Measurements from ENCODE around the gene FBLL1.
A peak's percentile ranks its signal among the peaks of the same experiment; 100 is the strongest.
"Not testable (repeated sequence)": the region's sequence is repeated elsewhere in the genome, so short reads cannot be mapped to it uniquely, and the experiment has no call there.

Gene FBLL1

DNA sequence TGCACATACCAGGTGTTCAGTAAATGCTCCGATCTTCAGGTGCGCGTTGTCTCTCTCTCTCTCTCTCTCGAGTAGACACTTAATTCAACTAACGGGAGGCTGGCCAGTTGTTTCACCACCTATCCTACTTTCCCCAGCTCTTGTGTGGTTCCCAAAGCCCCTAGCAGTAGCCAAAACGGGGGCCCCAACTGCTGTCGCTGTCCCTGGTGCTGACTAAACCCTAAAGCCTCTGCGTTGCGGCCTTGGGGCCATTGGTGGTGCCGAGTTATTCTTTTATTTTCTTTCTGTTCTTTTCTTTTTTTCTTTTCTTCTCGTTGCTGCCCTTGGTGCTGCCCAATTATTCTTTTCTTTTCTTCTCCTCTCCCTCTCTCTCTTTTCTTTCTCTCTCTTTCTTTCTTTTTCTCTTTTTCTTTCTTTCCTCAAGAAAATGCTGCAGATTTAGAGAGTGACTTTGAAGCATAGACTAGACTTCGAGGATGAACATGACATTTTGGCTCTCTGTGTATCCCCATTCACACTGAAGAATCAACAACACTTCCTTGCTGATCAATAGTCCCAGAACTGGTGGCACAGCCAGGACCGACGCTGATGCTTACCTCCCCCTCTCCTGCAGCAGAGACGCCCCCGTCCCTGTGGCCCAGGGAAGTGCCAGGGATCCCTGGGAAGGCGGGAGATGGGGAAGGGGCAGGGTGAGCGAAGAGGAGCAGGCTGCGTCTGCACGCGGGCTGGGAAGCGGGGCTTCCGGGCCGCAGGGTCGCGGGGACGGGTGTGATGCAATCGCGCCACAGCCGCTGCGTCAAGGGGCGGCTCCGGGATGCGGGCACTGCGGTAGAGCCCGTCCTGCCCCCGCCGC is at the start of gene FBLL1:
Gene FBLL1 (plus strand): TSS at position 785 of the 853 bp plus-strand sequence. CDS start 200 bp downstream, outside the sequence.
- DNase-seq = peak; percentile 66

GRCh38 chr5:168480601-168481000 is 48.5 kb upstream of the FBLL1 start:
- no peak for DNase-seq

DNA sequence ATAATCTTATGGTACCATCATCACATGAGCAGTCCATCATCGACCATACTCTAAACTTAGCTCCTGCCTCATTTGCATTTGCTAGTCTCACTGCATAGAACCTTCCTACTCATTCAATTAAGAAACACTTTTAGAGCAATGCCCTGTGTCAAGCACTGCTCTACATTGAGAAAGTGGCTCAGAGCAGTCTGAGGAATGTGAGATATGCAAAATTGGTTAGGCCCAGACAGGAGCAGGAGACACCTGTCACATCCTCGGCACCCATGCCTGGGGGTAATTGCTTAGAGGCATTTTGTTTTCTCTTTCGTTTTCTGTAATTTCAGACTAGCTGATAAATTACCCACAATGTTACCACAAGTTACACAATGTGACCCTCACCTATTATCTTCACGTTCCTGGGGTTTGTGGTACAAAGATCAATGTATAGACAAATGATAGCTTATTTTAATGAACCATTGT is 47.7 kb upstream of the FBLL1 start:
- DNase-seq = no peak

GRCh38 chr5:168482361-168482760 is 46.7 kb upstream of the FBLL1 start:
- no peak for DNase-seq

GRCh38 chr5:168486136-168486879 is 42.8 kb upstream of the FBLL1 start, which contains the start of gene RARS1:
Gene RARS1, plus strand, starts transcription at chr5:168486471. Its CDS starts 28 bp downstream, at chr5:168486499.
- DNase-seq = peak; percentile 97

DNA sequence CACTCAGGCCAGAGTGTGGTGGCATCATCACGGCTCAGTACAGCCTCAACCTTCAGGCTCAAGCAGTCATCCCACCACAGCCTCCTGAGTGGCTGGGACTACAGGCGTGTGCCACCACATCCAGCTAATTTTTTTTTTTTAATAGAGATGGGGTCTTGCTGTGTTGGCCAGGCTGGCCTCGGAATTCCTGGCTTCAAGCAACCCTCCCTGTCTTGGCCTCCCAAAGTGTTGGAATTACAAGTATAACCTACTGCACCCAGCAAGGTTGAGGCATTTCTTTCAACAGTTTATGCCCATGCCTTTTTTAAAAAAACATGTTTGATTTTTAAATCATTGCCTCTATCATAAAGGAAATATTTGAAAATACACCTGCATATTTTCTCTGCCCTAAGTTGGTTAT is 40.0 kb upstream of the FBLL1 start:
- no peak for DNase-seq

- no peak for DNase-seq
These were observed 35.0 kb upstream of the FBLL1 start for GRCh38 chr5:168494057-168494555.

DNA sequence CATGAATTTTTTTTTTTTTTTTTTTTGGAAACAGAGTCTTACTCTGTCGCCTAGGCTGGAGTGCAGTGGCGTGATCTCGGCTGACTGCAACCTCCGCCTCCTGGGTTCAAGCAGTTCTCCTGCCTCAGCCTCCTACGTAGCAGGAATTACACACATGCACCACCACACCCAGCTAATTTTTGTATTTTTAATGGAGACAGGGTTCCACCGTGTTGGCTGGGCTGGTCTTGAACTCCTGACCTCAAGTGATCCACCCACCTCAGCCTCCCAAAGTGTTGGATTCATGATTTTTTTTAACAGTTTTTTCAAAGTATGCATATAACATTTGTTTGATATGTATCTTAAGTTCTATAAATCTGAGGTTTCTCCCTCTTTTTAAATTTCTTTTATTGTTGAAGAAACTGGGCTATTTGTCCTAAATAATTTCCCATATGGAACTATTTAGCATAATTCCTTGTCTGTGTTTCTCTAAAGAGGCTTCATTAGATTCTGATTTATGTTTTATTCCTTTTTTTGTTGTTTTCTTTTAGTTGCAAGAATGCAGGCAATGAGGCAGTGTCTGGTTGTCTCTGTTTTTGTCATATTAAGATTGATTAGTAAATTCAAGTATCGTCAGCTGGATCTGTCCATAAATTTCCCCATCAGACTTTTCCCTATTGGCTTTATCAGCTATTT is 26.4 kb upstream of the FBLL1 start:
- DNase-seq = no peak

- DNase-seq = no peak
These were observed 15.2 kb upstream of the FBLL1 start for GRCh38 chr5:168513861-168514428.

DNA sequence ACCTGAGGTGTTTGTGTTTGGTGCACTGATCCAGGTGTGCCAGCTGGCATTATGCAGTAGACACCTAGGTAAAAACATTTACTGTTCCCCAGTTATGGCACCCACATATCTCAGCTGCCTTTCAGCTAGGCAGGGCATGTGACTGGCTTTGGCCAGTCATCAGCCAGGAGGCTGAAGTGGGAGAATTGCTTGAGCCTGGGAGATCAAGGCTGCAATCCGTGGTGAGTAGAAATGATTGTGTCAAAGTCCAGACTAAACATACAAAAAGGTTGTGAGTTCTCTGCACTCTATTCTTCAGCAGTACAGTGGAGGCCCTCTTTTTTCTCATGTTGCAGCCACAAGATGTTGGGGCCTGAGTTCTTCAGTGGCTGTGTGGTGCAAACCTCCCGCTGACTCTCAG is 3.2 kb upstream of the FBLL1 start:
- DNase-seq = no peak

GRCh38 chr5:168527756-168528295 is 1.3 kb upstream of the FBLL1 start:
- DNase-seq = no peak

GRCh38 chr5:168529374-168530234 is 499 bp downstream of the FBLL1 start:
- DNase-seq = no peak

DNA sequence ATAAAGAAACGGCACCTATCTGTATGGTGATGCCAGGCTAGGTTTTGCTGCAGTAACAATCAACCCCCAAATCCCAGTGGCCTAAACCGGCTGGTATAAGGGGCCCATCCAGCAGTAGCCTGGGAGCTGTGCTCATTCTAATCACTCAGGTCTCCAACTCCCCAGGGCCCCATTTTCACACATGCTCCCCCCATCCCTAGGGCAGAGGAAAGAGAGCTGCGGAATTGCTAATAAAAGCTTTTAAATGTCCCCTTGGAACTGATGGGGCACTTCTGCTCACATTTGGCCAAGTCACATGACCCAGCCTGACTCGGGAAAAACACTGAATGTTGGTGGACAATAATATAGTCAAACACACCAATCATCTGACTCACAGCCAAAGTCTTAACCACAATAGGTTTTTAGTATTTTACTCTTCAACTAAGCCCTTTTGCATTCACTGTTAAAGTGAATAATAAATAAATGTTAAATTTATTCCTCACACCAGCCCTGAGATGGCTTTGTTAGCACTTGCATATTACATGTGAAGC is 1.6 kb downstream of the FBLL1 start:
- DNase-seq = no peak

GRCh38 chr5:168531191-168531590 is 2.1 kb downstream of the FBLL1 start:
- DNase-seq = no peak

GRCh38 chr5:168531987-168532864 is 3.1 kb downstream of the FBLL1 start:
- DNase-seq = no peak

GRCh38 chr5:168534351-168534750 is 5.2 kb downstream of the FBLL1 start:
- not testable (repeated sequence) for DNase-seq

GRCh38 chr5:168537176-168537575 is 8.1 kb downstream of the FBLL1 start:
- DNase-seq = no peak

- DNase-seq = no peak
These were observed 20.4 kb downstream of the FBLL1 start for GRCh38 chr5:168549554-168549953.

- no peak for DNase-seq
These were observed 21.6 kb downstream of the FBLL1 start for GRCh38 chr5:168550656-168551055.

- DNase-seq = no peak
These were observed 23.0 kb downstream of the FBLL1 start for GRCh38 chr5:168552146-168552545.
